Mucosa of descending colon (tissue), 3 donors: ENCODE results near the gene PRSS23. TPM values are rescaled to one million over a fixed set of nuclear protein-coding genes. Genes with fewer than 3 reads are reported as not detected.

ENCODE experiments used
- ATAC-seq: fragments of 200-7000 bp; cut with Tn5 transposase; one replicate; pipeline ENCODE4 v1.9.1; 2020; ENCODE audit warnings: mild to moderate bottlenecking, moderate library complexity
- DNase-seq, 3 donors: peaks; one replicate each; pipeline ENCODE4 v3.0.0-alpha.2; 2020
- H3K36me3 ChIP-seq: fragments of 200-600 bp; one replicate; pipeline ENCODE4 v1.8.0; 2021; ENCODE audit warnings: low read depth, mild to moderate bottlenecking
- H3K4me1 ChIP-seq: fragments of 200-600 bp; one replicate; pipeline ENCODE4 v1.8.0; 2021; ENCODE audit warnings: low read depth, mild to moderate bottlenecking
- H3K4me3 ChIP-seq: fragments of 200-600 bp; one replicate; pipeline ENCODE4 v1.8.0; 2021; ENCODE audit warnings: mild to moderate bottlenecking
- H3K9me3 ChIP-seq: fragments of 200-600 bp; one replicate; pipeline ENCODE4 v1.8.0; 2021; ENCODE audit warnings: mild to moderate bottlenecking
- intact Hi-C, 2 donors: fragments of 100-400 bp; cut with DNase I in 1 of 2; cut with micrococcal nuclease in 1 of 2; formaldehyde crosslinking; loops; one replicate each; pipeline versions ENCODE4 v1.11.0 to v1.11.1; 2022; cut with DNase I, micrococcal nuclease
- long read RNA-seq, 2 donors: library from polyadenylated mRNA; unstranded; transcript quantifications; one replicate each; pipeline ENCODE4 v2.0.0, GENCODE V29; 2019 to 2021
- total RNA-seq, 3 donors: library from RNA; stranded (reverse); fragmentation: NEBNext Ultra II Directional in 2 of 3; extraction: Animal tissue kit (Norgen Biotek cat#: 25700) in 2 of 3; gene quantifications; one replicate each; pipeline versions ENCODE4 v1.2.1 to v1.2.4, GENCODE V29; 2021 to 2023
- TF ChIP-seq, protein P1 (sequence below): fragments of 200-600 bp; IDR thresholded peaks from one replicate; pipeline ENCODE4 v1.8.0; 2022; ENCODE audit warnings: antibody characterized with exemption, mild to moderate bottlenecking
- donor health status: DM: no; HTN: no; CAD: no; lungs with moderate emphysema.
- donor health status: DM: no; HTN: no; CAD: no.
- donor health status: DM: no; HTN: yes; CAD: no.

Gene PRSS23, protein sequence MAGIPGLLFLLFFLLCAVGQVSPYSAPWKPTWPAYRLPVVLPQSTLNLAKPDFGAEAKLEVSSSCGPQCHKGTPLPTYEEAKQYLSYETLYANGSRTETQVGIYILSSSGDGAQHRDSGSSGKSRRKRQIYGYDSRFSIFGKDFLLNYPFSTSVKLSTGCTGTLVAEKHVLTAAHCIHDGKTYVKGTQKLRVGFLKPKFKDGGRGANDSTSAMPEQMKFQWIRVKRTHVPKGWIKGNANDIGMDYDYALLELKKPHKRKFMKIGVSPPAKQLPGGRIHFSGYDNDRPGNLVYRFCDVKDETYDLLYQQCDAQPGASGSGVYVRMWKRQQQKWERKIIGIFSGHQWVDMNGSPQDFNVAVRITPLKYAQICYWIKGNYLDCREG
- 100 to 1,000 TPM in 2 of 3 donors, 10 to 100 TPM in 1; 75.0 to 128 (median 122) TPM for total RNA-seq
- long read RNA-seq, donor 1, full-length matches to known transcripts: 329 of 449 reads
- long read RNA-seq, donor 1, partial matches to known transcripts: 46 of 449 reads
- long read RNA-seq, donor 1, other reads (novel, unspliced or antisense): 74 of 449 reads
- long read RNA-seq, donor 2, full-length matches to known transcripts: 309 of 329 reads
- long read RNA-seq, donor 2, partial matches to known transcripts: 10 of 329 reads
- long read RNA-seq, donor 2, other reads (novel, unspliced or antisense): 10 of 329 reads

DNA sequence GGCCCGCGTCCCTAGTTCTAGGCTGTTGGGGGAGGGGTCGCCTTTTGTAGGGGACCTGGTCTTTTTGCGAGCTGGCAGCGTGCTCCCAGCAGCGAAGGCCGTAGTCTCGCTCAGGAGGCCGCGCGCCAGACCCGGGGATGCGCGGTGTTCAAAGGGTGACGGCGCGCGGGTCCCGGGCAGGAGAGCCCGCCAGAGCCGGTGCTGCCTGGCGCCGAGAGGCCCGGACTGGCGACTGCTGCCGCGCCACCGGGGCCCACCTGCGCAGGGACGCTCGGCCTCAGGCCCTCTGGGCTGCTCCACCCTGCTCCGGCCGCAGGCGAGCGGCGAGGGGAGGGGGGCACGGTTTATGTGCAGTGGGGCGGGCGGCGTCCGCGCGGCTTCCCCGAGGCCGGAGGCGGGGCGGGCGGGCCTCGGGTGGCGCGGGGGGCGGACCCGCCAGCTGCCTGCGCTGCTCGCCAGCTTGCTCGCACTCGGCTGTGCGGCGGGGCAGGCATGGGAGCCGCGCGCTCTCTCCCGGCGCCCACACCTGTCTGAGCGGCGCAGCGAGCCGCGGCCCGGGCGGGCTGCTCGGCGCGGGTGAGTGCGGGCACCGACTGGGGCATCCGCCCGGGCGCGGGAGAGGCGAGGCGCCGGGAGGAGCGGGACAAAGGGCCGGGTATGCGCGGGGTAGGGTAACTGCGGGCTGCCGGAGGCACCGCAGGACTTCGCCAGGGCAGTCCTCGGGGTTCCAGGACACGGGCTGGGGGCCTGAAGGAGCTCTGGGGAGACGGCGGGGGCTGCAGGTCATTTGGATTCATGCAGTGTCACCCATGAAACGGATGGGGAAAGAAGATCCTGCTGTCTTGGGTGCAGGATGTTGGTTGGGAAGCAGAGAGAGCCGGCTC, at the start of gene PRSS23:
Gene PRSS23, plus strand, starts transcription at position 467 of the 884 bp plus-strand sequence. CDS start 7,102 bp downstream, outside the sequence.
- Histone ChIP-seq H3K4me1 (no peaks in the 10 kb centered on the region), H3K9me3 (no peaks in the 10 kb centered on the region), H3K36me3 (no peaks in the 10 kb centered on the region), H3K4me3 (peak within 1 kb of the TSS; percentile 21)
- intact Hi-C loops: loop anchor here in 1 of 2 donors (2.0 kb wide), 1 partner anchor 130 kb away; no protein-coding TSS in a partner anchor
- TF ChIP-seq, protein P1, sequence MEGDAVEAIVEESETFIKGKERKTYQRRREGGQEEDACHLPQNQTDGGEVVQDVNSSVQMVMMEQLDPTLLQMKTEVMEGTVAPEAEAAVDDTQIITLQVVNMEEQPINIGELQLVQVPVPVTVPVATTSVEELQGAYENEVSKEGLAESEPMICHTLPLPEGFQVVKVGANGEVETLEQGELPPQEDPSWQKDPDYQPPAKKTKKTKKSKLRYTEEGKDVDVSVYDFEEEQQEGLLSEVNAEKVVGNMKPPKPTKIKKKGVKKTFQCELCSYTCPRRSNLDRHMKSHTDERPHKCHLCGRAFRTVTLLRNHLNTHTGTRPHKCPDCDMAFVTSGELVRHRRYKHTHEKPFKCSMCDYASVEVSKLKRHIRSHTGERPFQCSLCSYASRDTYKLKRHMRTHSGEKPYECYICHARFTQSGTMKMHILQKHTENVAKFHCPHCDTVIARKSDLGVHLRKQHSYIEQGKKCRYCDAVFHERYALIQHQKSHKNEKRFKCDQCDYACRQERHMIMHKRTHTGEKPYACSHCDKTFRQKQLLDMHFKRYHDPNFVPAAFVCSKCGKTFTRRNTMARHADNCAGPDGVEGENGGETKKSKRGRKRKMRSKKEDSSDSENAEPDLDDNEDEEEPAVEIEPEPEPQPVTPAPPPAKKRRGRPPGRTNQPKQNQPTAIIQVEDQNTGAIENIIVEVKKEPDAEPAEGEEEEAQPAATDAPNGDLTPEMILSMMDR: no peak
- ATAC-seq: peak; percentile 91
- peak; percentile 77 to 88 (median 80) for DNase-seq

DNA sequence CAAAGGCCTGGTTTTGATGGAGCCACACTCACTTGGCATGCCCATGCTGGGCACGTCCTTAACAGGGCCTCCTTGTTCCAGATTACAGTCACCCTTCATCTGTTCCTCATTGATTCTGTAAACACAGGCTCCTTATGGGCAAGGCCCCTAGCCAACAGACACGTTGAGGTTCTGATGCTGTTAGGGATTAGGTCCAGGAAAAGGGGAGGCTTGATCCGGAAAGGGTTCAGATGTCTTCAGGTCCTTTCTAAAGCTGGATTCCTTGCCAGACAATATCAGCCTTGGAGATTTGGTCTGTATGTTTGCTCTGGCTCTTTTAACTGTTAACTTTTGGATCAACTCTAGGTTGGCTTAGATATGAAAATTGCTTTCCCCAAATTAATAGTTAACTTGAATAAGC, 46.9 kb upstream of the PRSS23 start:
- TF ChIP-seq, protein P1: no peak
- intact Hi-C loops: no loop called here

DNA sequence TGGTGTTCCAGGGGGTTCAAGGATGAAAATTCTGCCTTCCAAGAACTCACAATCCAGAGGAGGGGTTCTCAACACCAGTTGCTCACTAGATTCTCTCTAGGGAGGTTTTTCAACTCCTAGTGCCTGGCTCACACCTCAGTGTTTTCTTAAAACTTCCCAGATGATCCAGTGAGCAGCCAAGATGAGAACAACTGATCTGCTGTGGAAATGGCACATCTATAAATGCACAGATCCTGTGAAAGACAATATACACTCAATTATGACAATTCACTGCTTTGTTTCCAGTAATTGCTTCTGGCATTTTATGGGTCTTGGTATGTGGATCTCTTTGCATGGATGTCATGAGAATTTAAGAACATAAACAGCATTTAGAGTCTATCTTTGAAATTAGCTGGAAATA, 45.2 kb upstream of the PRSS23 start:
- no peak overlapping the region for H3K4me3 ChIP-seq
- DNase-seq (no peak), ATAC-seq (no peak)
- intact Hi-C loops: no loop called here
- TF ChIP-seq, protein P1: no peak
- no peaks in the 10 kb centered on the region for H3K9me3 ChIP-seq
- H3K36me3 ChIP-seq: no peaks in the 10 kb centered on the region
- H3K4me1 ChIP-seq: no peaks in the 10 kb centered on the region

More for the DNA sequence above, 46.9 kb upstream of the PRSS23 start:
- Histone ChIP-seq H3K4me1 (no peaks in the 10 kb centered on the region), H3K4me3 (no peak overlapping the region), H3K9me3 (no peaks in the 10 kb centered on the region), H3K36me3 (no peaks in the 10 kb centered on the region)
- DNase-seq (no peak), ATAC-seq (no peak)

DNA sequence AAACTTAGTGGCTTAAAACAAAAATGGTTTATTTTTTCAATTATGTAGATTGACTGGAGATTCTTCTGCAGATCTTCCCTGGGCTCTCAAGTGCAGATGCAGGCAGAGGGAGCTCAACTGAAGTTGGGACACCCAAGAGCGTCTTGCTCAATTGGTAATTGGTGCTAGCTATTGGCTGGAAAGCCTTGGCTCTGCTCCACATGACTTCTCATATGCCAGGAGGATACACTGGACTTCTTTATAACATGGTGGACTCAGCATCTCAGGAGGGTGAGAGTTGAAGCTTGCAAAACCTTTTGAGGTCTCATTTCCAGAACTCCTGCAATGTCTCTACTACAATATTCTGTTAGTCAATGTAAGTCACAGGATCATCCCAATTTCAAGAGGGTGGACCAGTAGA, 42.2 kb upstream of the PRSS23 start:
- no peak for ATAC-seq
- TF ChIP-seq, protein P1: no peak
- no peak for DNase-seq
- H3K4me1 ChIP-seq: no peaks in the 10 kb centered on the region
- H3K4me3 ChIP-seq: no peak overlapping the region
- H3K9me3 ChIP-seq: no peaks in the 10 kb centered on the region
- intact Hi-C loops: no loop called here
- H3K36me3 ChIP-seq: no peaks in the 10 kb centered on the region

DNA sequence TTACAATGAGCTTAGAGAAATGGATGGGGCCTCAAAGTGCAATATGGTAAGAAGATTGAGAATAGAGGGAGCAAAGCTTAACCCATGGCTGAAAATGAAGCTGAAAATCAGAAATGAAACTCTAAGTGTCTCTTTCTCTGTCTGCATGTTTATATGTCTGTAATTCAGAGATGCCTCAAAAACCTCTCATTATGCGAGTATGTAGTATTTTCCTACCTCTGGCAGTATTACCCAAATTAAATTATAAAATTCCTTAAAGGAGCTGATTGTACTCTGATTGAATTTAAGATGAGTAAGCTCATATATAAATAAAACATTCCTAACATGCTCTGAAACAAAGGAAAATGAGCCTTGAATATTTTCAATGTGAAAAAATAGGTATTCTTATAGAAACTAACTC, 39.8 kb upstream of the PRSS23 start:
- Histone ChIP-seq H3K36me3 (no peaks in the 10 kb centered on the region), H3K9me3 (no peaks in the 10 kb centered on the region), H3K4me3 (no peak overlapping the region), H3K4me1 (no peaks in the 10 kb centered on the region)
- TF ChIP-seq, protein P1: no peak
- no peak for DNase-seq
- ATAC-seq: no peak
- intact Hi-C loops: no loop called here
